Activated CD4-positive, alpha-beta T cell treated with anti-CD3 and anti-CD28 coated beads, Interleukin-2, amount 50 U/mL, for 48 hours (primary cell): ENCODE results near the gene OGA.
"Not testable (repeated sequence)": the region's sequence is repeated elsewhere in the genome, so short reads cannot be mapped to it uniquely, and the experiment has no call there.

Experiments used
- DNase-seq, 2 experiments: peaks; one replicate each; pipeline ENCODE4 v3.0.0-alpha.2; 2020

OGA gene

GRCh38 chr10:101797403-101798059 lies 20.7 kb downstream of the OGA start:
- DNase-seq = no peak

- no peak for DNase-seq
Observed at GRCh38 chr10:101793526-101793925, 24.7 kb downstream of the OGA start.

- no peak for DNase-seq
Observed at GRCh38 chr10:101789686-101790085, 28.6 kb downstream of the OGA start.

GRCh38 chr10:101789231-101789630 lies 29.0 kb downstream of the OGA start:
- DNase-seq = not testable (repeated sequence)

- no peak for DNase-seq
Observed at GRCh38 chr10:101785801-101786200, 32.4 kb downstream of the OGA start.

GRCh38 chr10:101784558-101784957 lies 33.7 kb downstream of the OGA start:
- no peak for DNase-seq

GRCh38 chr10:101783736-101784118 lies 34.5 kb downstream of the OGA start:
- no peak for DNase-seq

GRCh38 chr10:101782811-101783735 lies 35.2 kb downstream of the OGA start, which contains the start of gene NPM3:
TSS of gene NPM3 (minus strand) at chr10:101783446. CDS start at chr10:101783390, 56 bp downstream.
- peak; percentile 88 to 93 for DNase-seq

GRCh38 chr10:101781984-101782810 lies 36.0 kb downstream of the OGA start:
- DNase-seq = peak in 1 of 2 experiments; percentile 13

GRCh38 chr10:101781655-101781983 lies 36.6 kb downstream of the OGA start:
- DNase-seq = no peak

- peak; percentile 76 to 81 for DNase-seq
Observed at GRCh38 chr10:101780818-101781654, 37.2 kb downstream of the OGA start.

- DNase-seq = no peak
Observed at GRCh38 chr10:101780187-101780817, 37.9 kb downstream of the OGA start.

- DNase-seq = peak; percentile 92 to 93
Observed at GRCh38 chr10:101779544-101780186, 38.6 kb downstream of the OGA start.

GRCh38 chr10:101778781-101779543 lies 39.3 kb downstream of the OGA start:
- peak; percentile 26 to 37 for DNase-seq

GRCh38 chr10:101778151-101778780 lies 40.0 kb downstream of the OGA start:
- no peak for DNase-seq

- no peak for DNase-seq
Observed at GRCh38 chr10:101777619-101778145, 40.6 kb downstream of the OGA start.

- no peak for DNase-seq
Observed at GRCh38 chr10:101776161-101776817, 42.0 kb downstream of the OGA start.

- DNase-seq = no peak
Observed at GRCh38 chr10:101775273-101776160, 42.7 kb downstream of the OGA start, which contains the start of gene FGF8. TSS of gene FGF8 (minus strand) at chr10:101776114. CDS start at chr10:101775900, 214 bp downstream.
